CD4-positive, alpha-beta T cell treated with Interleukin-17A for 1 hour (primary cell): ENCODE data around the gene RPL7L1.

Experiments
- DNase-seq: peaks from one replicate; pipeline ENCODE4 v3.0.0-alpha.2; 2020

RPL7L1 gene

GRCh38 chr6:42936398-42936797 lies 57.0 kb downstream of the RPL7L1 start:
- no peak for DNase-seq

- DNase-seq, result no peak
Measured at GRCh38 chr6:42937548-42938427, 58.4 kb downstream of the RPL7L1 start.

- DNase-seq, result no peak
Measured at GRCh38 chr6:42938428-42938796, 59.0 kb downstream of the RPL7L1 start.

GRCh38 chr6:42938987-42939809 lies 59.8 kb downstream of the RPL7L1 start:
- no peak for DNase-seq
